Stimulated activated CD4-positive, alpha-beta T cell treated with anti-CD3 and anti-CD28 coated beads, Interleukin-2, amount 100 ng/mL, for 4 hours (primary cell): ENCODE measurements around the gene CREB3L2.

ENCODE experiments used
- DNase-seq: peaks from one replicate; pipeline ENCODE4 v3.0.0-alpha.2; 2020; ENCODE audit warnings: low read depth

The CREB3L2 gene

GRCh38 chr7:137895301-137896221 lies 106.3 kb downstream of the CREB3L2 start:
- no peak for DNase-seq

GRCh38 chr7:137893143-137893742 lies 108.6 kb downstream of the CREB3L2 start:
- no peak for DNase-seq

- DNase-seq: no peak
Observed at GRCh38 chr7:137891016-137891655, 110.8 kb downstream of the CREB3L2 start.

DNA sequence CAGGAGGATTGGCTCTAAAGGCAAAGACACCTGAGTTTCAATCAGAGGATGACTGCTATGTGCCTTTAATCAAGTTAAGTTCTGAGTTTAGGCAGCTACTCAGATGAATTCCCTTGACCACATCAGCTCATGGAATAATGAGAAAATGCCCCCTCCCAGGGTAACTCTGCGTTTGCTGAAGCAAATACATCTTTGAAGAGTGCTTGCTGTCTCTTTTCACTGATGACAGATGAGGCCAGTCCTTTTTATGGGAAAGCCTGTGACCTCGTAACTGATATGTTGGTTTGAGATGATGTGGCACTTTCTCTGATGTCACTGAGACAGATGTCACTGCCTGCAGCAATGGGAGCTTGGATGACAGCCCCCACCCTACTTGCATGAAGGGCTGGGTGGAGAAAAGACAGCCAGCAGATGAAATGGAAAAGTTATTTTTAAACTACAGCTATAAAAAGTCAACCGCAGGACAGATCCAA lies 111.4 kb downstream of the CREB3L2 start:
- DNase-seq: no peak

- DNase-seq: no peak
Observed at GRCh38 chr7:137888241-137888640, 113.6 kb downstream of the CREB3L2 start.

DNA sequence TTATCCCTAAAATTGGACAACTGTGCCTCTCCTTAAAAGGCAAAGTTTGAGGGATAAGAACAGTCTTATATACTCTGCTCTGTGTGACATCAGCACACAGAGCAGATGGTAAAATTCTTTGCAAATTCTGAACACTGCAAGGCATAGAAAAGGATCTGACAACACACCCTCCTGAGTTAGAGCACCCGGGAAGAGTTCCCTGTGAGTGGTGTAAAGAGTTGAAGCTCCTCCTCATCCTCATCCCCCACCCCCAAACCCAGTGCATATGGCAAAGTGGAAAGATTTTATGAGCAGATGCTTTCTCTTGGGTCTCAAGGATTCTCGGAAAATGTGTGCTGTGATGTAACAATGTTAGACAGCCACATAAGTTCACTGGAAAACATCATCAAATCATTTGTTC lies 115.1 kb downstream of the CREB3L2 start:
- no peak for DNase-seq

- no peak for DNase-seq
Observed at GRCh38 chr7:137886281-137886680, 115.6 kb downstream of the CREB3L2 start.

- DNase-seq: no peak
Observed at GRCh38 chr7:137885678-137886077, 116.2 kb downstream of the CREB3L2 start.

DNA sequence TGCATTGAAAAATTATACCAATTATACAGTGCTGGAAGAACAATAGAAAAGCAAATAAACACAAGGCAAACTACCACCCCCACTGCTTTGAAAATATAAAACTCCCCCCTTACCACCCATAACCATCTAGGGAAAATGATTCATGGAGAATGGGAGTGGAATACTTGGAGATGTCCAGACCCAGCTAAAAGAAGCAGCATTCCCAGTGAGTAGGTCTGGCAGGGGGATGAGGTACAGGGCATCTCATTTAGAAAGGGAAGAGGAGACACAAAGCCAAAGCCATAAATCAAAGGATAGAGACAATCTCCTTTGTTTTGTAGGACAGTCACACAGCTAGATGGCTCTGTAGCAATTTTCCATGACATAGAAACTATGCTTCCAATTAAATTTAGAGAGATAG lies 119.1 kb downstream of the CREB3L2 start:
- no peak for DNase-seq

DNA sequence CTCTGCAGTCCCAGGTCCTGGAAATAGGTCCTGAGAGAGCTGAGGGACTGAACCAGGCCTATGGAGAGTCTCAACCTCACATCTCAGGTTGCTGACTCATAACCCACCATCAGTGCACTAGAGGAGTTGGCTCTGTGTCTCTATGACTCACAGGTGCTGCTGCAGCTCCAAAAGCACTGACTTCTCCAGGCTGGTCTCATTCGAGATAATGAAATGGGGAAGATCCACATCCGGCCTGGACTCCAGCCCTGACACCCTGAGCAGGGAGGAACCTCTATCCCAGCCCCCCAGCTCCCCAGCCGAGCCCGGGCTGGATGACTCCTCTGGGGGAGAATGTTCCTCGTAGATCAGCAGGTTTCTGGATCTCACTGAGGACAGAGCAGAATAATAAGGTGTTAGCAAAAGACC lies 119.6 kb downstream of the CREB3L2 start:
- no peak for DNase-seq

- no peak for DNase-seq
Observed at GRCh38 chr7:137881607-137882260, 120.2 kb downstream of the CREB3L2 start.

DNA sequence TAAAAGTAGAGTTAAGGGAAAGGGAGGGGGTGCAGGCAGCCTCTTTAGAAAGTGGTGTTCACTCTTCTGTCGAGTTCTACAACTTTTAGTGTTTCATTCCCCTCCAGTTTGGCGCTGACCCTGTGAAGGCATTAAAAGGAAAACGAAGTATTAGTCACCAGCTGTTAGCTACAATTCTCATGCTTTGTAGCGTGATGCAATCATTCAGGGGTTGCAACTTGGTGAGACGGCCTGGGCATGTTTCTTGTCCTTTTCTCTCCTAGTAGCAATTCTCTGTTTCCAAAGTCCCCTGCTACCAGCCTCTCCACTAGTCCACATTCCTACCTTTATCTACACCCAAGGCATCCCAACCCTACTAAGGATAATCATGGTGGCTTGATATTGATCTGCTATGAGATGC lies 121.5 kb downstream of the CREB3L2 start:
- DNase-seq: no peak

DNA sequence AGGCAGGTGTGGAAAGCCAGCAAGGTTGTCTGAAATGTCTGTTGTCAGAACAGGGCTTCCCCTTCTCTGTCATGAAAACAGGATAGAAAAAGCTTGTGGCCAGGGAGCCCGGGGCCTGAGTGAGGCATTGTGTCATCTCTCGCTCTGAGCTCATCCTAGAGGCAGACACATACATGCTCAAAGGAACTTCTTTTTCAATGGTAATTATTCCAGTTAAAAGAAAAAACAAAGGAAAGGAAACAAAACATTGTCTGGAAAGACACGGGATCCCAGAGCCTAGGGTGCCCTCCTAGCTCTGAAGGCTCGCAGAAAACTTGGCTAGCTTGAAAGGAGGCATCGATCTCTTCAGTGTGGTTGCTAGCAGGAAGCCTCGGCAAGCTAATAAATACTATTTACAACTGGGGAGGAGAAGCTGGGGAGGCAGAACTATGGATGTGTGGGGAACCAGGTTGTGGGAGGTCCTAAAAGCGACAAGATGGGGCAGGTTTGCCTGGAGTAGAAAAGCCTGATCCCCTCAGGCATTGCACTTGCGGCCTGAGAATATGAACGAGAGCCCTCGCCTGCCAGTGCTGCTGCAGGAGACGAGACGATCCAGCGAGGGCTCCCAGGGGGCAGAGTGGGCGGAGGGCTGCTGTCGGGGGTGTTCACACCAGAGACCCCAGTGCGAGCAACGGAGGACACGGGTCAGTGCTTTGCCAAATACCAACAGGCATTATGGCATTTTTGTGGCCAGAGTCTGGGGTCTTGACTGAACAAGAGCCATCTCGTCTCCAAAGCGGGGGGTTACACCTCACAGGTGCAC lies 122.3 kb downstream of the CREB3L2 start:
- no peak for DNase-seq

DNA sequence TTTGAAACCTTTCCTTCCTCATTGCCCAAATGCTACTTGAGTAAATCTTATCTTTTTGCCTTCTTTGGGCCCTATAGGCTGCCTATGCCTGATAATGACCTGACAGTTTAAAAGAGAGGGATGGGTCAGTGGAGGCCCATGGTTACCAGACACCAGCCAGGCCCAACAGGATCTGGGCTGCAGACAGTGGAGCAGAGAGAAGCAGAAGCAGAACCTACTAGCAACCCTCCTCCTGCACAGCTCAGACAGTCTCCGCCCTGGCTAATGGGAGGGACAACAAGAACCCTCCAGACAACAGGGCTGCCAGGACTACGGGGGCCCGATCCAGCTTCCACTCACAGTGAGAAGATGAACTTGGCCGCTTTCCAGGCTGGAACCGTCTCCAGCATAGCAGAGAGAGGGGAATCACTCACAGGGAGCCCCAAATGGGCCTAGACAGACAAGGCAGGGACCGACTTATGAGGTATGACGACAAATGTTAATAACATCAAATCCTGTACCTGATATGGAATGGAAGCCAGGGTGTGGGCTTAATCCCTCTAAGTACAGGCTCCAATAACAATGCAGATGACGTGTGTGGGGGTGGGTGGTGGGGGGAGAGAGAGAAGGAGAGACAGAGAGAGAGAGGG lies 123.4 kb downstream of the CREB3L2 start:
- no peak for DNase-seq

DNA sequence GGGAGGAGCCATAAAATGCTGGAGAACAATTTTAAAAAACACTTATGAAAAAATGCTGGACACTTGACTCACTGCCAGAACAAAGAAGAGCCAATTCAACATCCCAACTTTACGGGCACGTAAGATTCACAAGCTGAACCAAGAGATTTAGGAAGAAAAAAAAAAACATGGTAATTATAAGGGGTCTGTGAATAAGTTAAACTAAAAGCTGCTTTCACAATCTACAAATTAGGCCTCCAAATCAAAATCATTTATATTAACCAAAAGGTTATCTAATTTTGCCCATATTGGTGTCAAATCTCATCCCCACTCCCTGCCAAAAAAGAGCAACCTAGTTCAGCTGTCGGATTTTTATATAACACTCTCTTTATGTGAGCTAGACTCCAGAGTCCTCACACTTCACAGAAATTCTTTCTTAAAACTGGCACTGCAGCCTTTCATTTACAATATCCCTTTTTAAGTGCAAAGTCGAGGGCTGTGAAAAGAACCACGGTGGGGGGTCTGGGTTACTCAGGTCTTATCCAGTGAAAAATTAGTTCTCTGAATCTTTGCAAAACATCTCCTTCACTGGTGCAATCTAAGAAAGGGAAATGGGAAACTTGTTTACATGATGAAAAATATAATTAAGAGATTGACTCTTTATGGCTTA lies 124.7 kb downstream of the CREB3L2 start:
- no peak for DNase-seq

- DNase-seq: no peak
Observed at GRCh38 chr7:137875746-137876145, 126.1 kb downstream of the CREB3L2 start.

DNA sequence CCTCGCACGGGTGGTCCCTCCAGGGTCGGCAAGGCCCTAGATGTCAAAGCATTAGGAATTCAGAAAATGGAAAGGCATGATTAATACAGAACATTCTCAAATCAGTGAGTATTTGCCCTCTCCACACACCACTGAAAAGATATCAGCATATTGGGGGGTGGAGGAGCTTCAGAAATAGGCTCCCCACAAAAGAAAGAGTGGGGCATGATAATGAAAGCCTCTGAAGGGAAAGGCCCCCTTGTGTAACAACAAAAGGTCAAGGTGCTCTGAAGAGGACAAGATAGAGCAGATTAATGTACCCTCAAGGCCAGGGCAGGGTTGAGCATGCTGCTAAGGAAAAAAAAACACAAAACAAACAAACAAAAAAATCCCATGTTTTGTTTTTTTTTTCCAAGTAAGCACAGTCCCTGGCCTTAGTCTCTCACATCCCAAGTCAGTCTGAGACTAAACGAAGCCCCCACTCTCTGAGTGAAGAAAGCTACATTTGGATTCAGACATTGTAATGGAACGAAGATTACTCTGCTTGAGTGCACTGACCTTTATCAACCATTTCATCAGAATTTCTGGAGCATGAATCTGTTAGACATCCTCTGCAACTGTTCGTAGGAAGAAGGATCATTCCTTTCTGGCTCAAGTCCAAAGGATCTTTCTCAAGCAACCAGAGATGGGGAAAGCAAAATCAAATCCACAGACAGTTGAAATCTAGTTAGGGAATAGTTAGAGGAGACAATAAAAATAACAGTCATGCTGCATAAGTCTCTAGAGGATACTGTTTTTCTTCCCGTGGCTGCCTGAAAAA lies 127.7 kb downstream of the CREB3L2 start:
- DNase-seq: no peak

- no peak for DNase-seq
Observed at GRCh38 chr7:137873524-137873923, 128.4 kb downstream of the CREB3L2 start.

DNA sequence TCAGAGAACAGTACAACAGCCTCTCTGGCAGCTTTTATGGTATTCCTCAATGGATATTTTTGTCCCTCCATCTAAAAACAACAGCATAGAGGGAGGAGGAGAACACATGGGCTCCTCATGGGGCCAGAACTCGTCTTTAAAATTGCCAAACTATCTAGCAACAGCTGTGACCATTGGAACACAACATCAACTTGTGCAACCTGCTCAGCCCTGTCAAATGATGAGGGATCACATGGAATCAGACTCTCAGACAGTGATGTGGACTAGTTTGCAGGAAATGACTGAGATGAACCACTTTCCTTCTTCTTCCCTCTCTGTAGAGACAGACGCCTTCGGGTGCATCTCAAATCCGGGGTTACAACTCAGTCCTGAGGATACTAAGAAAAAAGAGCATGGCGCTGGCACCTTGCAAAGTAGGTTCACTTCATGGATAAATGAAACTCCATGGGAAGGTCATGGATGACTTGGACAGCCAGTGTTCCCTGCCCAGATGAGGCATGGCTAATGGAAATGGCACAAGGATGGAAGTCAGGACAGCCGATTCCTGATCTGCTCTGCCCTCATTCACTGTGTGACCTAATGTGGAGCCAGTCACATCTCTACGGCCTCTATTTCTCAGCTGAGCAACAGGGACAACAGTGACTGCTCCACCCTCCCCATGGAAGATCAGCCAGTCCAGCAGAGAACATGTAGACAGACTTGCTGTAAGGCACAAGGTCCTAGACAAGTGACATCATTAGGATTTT lies 130.5 kb downstream of the CREB3L2 start:
- DNase-seq: no peak
